Hepatocyte (in vitro differentiated cells): Measurements from ENCODE around the gene MGME1. TPM values are rescaled to one million over a fixed set of nuclear protein-coding genes. Genes with fewer than 3 reads are reported as not detected.

ENCODE experiments used
- DNase-seq: peaks from one replicate; pipeline ENCODE4 v3.0.0-alpha.2; 2016; ENCODE audit warnings: low spot score
- H2AFZ ChIP-seq: fragments of 200-600 bp; sonication (generic); 2 replicates; pipeline ENCODE4 v1.6.0; 2016; ENCODE audit warnings: antibody characterized with exemption, mild to moderate bottlenecking
- H3K27ac ChIP-seq: fragments of 200-600 bp; sonication (generic); 2 replicates; pipeline ENCODE4 v1.5.1; 2016; ENCODE audit warnings: mild to moderate bottlenecking
- H3K27me3 ChIP-seq: fragments of 200-600 bp; sonication (generic); 2 replicates; pipeline ENCODE4 v1.6.1; 2016
- H3K36me3 ChIP-seq: fragments of 200-600 bp; sonication (generic); replicated peaks from 2 replicates; pipeline ENCODE4 v1.5.1; 2016; ENCODE audit warnings: low read depth; ENCODE audit not compliant: insufficient read depth
- H3K4me1 ChIP-seq: fragments of 200-600 bp; sonication (generic); 2 replicates; pipeline ENCODE4 v1.5.1; 2016; ENCODE audit warnings: mild to moderate bottlenecking, moderate library complexity; ENCODE audit not compliant: insufficient read depth
- H3K4me2 ChIP-seq: fragments of 200-600 bp; sonication (generic); 2 replicates; pipeline ENCODE4 v1.6.0; 2016
- H3K4me3 ChIP-seq: fragments of 200-600 bp; sonication (generic); 2 replicates; pipeline ENCODE4 v1.5.1; 2016; ENCODE audit warnings: mild to moderate bottlenecking
- H3K79me2 ChIP-seq: fragments of 200-600 bp; sonication (generic); 2 replicates; pipeline ENCODE4 v1.6.0; 2017; ENCODE audit warnings: mild to moderate bottlenecking
- H3K9me2 ChIP-seq: fragments of 200-600 bp; sonication (generic); replicated peaks from 2 replicates; pipeline ENCODE4 v1.6.0; 2017; ENCODE audit warnings: mild to moderate bottlenecking; ENCODE audit not compliant: insufficient read depth
- H3K9me3 ChIP-seq: fragments of 200-600 bp; sonication (generic); 2 replicates; pipeline ENCODE4 v1.5.1; 2016; ENCODE audit warnings: low read depth, mild to moderate bottlenecking
- H4K20me1 ChIP-seq: fragments of 200-600 bp; sonication (generic); 2 replicates; pipeline ENCODE4 v1.6.0; 2016; ENCODE audit warnings: mild to moderate bottlenecking; ENCODE audit not compliant: insufficient read depth, poor library complexity, severe bottlenecking
- EZH2 ChIP-seq: fragments of 200-600 bp; sonication (generic); IDR thresholded peaks from 2 replicates; pipeline ENCODE4 v1.6.1; 2016; ENCODE audit warnings: antibody characterized with exemption, mild to moderate bottlenecking, borderline replicate concordance
- EZH2phosphoT487 ChIP-seq: fragments of 200-600 bp; sonication (generic); IDR thresholded peaks from one replicate; pipeline ENCODE4 v1.6.1; 2018; ENCODE audit warnings: antibody characterized with exemption, mild to moderate bottlenecking, low read depth, moderate library complexity; ENCODE audit not compliant: unreplicated experiment, severe bottlenecking
- WGBS: methylation state at CpG from one replicate; pipeline ENCODE4 v1.1.6; 2016; ENCODE audit warnings: low lambda C conversion rate; ENCODE audit errors: missing lambda C conversion rate; 5-methylcytosine and 5-hydroxymethylcytosine counted together
- polyA plus RNA-seq: library from polyadenylated mRNA; unstranded; fragments of >200 nt; fragmentation: Nextera tagmentation; extraction: Ambion mirVana; gene quantifications from 2 replicates; pipeline ENCODE4 v1.2.1, GENCODE V29; 2016
- total RNA-seq: library from RNA; depleted of rRNA; stranded (reverse); fragments of >200 nt; gene quantifications from 2 replicates; pipeline ENCODE4 v1.2.3, GENCODE V29; 2014
- TF ChIP-seq, protein P1 (sequence below): fragments of 200-600 bp; sonication (generic); IDR thresholded peaks from 2 replicates; pipeline ENCODE4 v1.5.1; 2016; ENCODE audit warnings: antibody characterized with exemption, mild to moderate bottlenecking; ENCODE audit not compliant: poor library complexity

MGME1 gene
- total and polyA plus RNA-seq, 2 experiments from 2014 or later: 15.7 to 17.9 TPM

GRCh38 chr20:17949899-17950298 is 18.9 kb upstream of the MGME1 start:
- TF ChIP-seq EZH2phosphoT487 (no peak), EZH2 (no peak)
- TF ChIP-seq, protein P1, sequence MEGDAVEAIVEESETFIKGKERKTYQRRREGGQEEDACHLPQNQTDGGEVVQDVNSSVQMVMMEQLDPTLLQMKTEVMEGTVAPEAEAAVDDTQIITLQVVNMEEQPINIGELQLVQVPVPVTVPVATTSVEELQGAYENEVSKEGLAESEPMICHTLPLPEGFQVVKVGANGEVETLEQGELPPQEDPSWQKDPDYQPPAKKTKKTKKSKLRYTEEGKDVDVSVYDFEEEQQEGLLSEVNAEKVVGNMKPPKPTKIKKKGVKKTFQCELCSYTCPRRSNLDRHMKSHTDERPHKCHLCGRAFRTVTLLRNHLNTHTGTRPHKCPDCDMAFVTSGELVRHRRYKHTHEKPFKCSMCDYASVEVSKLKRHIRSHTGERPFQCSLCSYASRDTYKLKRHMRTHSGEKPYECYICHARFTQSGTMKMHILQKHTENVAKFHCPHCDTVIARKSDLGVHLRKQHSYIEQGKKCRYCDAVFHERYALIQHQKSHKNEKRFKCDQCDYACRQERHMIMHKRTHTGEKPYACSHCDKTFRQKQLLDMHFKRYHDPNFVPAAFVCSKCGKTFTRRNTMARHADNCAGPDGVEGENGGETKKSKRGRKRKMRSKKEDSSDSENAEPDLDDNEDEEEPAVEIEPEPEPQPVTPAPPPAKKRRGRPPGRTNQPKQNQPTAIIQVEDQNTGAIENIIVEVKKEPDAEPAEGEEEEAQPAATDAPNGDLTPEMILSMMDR: no peak
- H3K4me3 ChIP-seq: no peak overlapping the region
- H4K20me1 ChIP-seq: peaks cover 16% of the 10 kb centered on the region
- no peak overlapping the region for H3K4me2 ChIP-seq
- 95% methylated on average over 4 of the region's 4 CpGs for WGBS
- DNase-seq: no peak
- H3K27ac ChIP-seq: no peak overlapping the region
- H3K4me1 ChIP-seq: peaks cover 5% of the 10 kb centered on the region
- peaks cover 3% of the 10 kb centered on the region for H3K36me3 ChIP-seq
- no peaks in the 10 kb centered on the region for H3K9me3 ChIP-seq
- no peak overlapping the region for H2AFZ ChIP-seq
- H3K9me2 ChIP-seq: no peaks in the 10 kb centered on the region
- no peaks in the 10 kb centered on the region for H3K27me3 ChIP-seq
- peaks cover 84% of the 10 kb centered on the region for H3K79me2 ChIP-seq

DNA sequence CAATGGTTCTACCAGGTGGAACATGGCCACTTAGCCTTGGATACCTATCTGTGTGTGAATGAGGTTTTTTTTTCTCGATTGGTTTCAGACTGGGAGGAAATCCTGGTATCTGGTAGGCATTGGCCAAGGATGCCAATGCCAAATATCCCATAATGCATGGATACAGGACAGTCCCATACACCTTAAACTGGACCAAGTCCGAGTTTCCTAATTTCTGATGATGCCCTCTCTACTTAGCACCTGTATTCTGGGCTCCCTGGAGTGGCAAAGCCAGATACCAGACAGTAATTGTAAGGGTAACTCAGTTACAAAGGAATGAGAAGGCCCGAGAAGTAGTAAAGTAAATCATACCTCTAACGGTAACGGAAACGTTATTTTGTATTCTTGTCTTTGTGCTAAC is 18.1 kb upstream of the MGME1 start:
- DNase-seq: no peak
- H3K4me3 ChIP-seq: no peak overlapping the region
- no peak overlapping the region for H3K4me2 ChIP-seq
- H3K9me2 ChIP-seq: no peaks in the 10 kb centered on the region
- H3K27me3 ChIP-seq: no peaks in the 10 kb centered on the region
- 89% methylated on average over 6 of the region's 6 CpGs for WGBS
- H3K79me2 ChIP-seq: peaks cover 86% of the 10 kb centered on the region
- peaks cover 21% of the 10 kb centered on the region for H4K20me1 ChIP-seq
- H3K4me1 ChIP-seq: peaks cover 13% of the 10 kb centered on the region
- H3K27ac ChIP-seq: no peak overlapping the region
- TF ChIP-seq EZH2 (no peak), EZH2phosphoT487 (no peak)
- TF ChIP-seq, protein P1: no peak
- H3K9me3 ChIP-seq: no peaks in the 10 kb centered on the region
- H3K36me3 ChIP-seq: peaks cover 3% of the 10 kb centered on the region
- no peak overlapping the region for H2AFZ ChIP-seq

DNA sequence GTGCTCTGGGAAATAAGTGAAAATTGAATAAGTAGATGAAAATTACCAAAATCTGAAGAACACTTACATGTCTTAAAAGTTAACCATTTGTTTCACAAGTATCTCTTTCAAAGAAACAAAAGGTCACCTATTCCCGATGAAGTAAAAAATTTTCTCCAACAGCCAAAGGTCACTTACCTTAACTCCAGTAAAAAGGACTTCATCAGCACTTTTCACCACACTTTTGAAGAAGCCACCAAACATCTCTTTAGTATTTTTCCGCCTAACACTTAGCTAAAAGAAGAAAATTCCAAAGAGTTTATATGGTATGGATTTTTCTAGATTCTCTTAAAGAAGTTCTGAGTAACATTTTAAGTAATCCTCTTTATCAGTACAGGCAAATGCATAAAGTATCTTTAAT is 17.5 kb upstream of the MGME1 start:
- peaks cover 20% of the 10 kb centered on the region for H3K4me1 ChIP-seq
- H3K4me2 ChIP-seq: no peak overlapping the region
- H3K27me3 ChIP-seq: no peaks in the 10 kb centered on the region
- H2AFZ ChIP-seq: no peak overlapping the region
- WGBS: 84% methylated on average over 2 of the region's 2 CpGs
- peaks cover 3% of the 10 kb centered on the region for H3K36me3 ChIP-seq
- H3K27ac ChIP-seq: no peak overlapping the region
- no peaks in the 10 kb centered on the region for H3K9me2 ChIP-seq
- peaks cover 86% of the 10 kb centered on the region for H3K79me2 ChIP-seq
- no peak overlapping the region for H3K4me3 ChIP-seq
- no peaks in the 10 kb centered on the region for H3K9me3 ChIP-seq
- TF ChIP-seq, protein P1: no peak
- TF ChIP-seq EZH2: no peak
- no peak for TF ChIP-seq EZH2phosphoT487
- DNase-seq: no peak
- peaks cover 27% of the 10 kb centered on the region for H4K20me1 ChIP-seq
